Measurements from ENCODE around the gene CASP10. TPM values are rescaled to one million over a fixed set of nuclear protein-coding genes. Genes with fewer than 3 reads are reported as not detected.

The CASP10 gene
- total and polyA plus RNA-seq, 2 of the 4 experiments (the other 2 are of a cell fraction), result 0.12 to 0.90 TPM

DNA sequence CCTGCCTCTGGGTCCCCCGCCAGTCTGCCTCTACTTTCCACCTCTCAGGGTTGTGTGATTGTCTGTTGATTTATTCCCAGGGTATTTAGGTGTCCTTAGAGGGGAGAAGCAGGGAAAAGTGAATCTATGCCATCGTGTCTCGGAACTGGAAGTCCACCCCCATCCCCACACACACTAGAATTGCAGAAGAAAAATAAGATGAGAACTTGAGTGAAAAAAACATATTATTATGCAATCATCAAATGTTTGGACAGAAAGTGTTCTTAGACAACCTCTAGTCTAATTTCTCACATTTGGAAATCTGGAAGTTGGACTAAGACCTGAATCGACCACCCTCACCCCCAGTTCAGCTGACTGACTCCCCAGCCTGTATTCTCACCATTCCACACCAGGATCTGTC is 63.3 kb downstream of the CASP10 start:
- no TSS peak for BruUV-seq (replicated peaks)
- DNase-seq (no peak), ATAC-seq (ENCODE audit: low read depth) (no peak)
- in situ Hi-C loops (cut with MboI; ENCODE audit: low sequenced_read_pairs), result loop anchor here (5.0 to 25.0 kb wide), 2 partner anchors 116 to 366 kb away; a partner anchor contains a TSS
- no peaks in the 10 kb centered on the region for H3K27me3 ChIP-seq (ENCODE audit: control insufficient read depth, insufficient read depth, low read length)
- no peak overlapping the region for H3K14ac ChIP-seq (replicated peaks; ENCODE audit: low read depth, low read length)
- H3K9me1 ChIP-seq (ENCODE audit: insufficient read depth, low read length), result peaks cover 3% of the 10 kb centered on the region; the same call in 1 of the 2 replicates
- no peak overlapping the region for H3K18ac ChIP-seq (ENCODE audit: low read depth, low read length)
- no peak overlapping the region for H2AFZ ChIP-seq (replicated peaks; ENCODE audit: low read length, poor library complexity)
- intact Hi-C loops (cut with micrococcal nuclease), result no loop called here
- no peak overlapping the region for H2BK20ac ChIP-seq (ENCODE audit: low read depth, low read length)
- no peak overlapping the region for H2AK9ac ChIP-seq (replicated peaks; ENCODE audit: low read depth, low read length, poor library complexity)
- peaks cover 5% of the 10 kb centered on the region for H3K9me3 ChIP-seq (ENCODE audit: control insufficient read depth, insufficient read depth, low read length)
- no peaks in the 10 kb centered on the region for H3K79me1 ChIP-seq (ENCODE audit: low read depth in 1 of 2, low read length in 2 of 2)
- peak; percentile 36; the same call in 1 of the 2 replicates for TF ChIP-seq CEBPB (IDR thresholded peaks at IDR 0.05; ENCODE audit: low read depth, low read length)
- no peak for TF ChIP-seq MAZ (IDR thresholded peaks at IDR 0.05; ENCODE audit: borderline replicate concordance, low read depth, low read length)
- CTCF ChIA-PET, result no interaction called here
- H3K9ac ChIP-seq (ENCODE audit: low read depth, low read length), result no peak overlapping the region
- no peak overlapping the region for H3K4me2 ChIP-seq (ENCODE audit: low read depth, low read length)
- no peak overlapping the region for H4K8ac ChIP-seq (ENCODE audit: low read depth in 2 of 2, low read length in 2 of 2)
- no peak overlapping the region for H2AK5ac ChIP-seq (ENCODE audit: low read depth, low read length)
- H3K56ac ChIP-seq (ENCODE audit: extremely low read depth, insufficient read depth, low read length), result no peak overlapping the region
- peaks cover 2% of the 10 kb centered on the region; the same call in 1 of the 2 replicates for H3K4me1 ChIP-seq (ENCODE audit: control insufficient read depth, insufficient read depth, low read length)
- no peak overlapping the region for H3K4me3 ChIP-seq (ENCODE audit: insufficient read depth, low read depth, low read length)
- H3K27ac ChIP-seq (ENCODE audit: insufficient read depth, low read length), result no peak overlapping the region
- H4K91ac ChIP-seq (ENCODE audit: insufficient read depth, low read depth, low read length), result no peak overlapping the region
- no peaks in the 10 kb centered on the region for H4K20me1 ChIP-seq (ENCODE audit: insufficient read depth, low read length)
- no peak overlapping the region for H2BK15ac ChIP-seq (ENCODE audit: low read depth, low read length)
- no peak overlapping the region for H3K4ac ChIP-seq (ENCODE audit: low read depth, low read length)
- no peak overlapping the region for H3K23ac ChIP-seq (ENCODE audit: low read depth, low read length)
- POLR2A ChIA-PET (ENCODE audit: unreplicated experiment), result no interaction called here
- no peak overlapping the region for H2BK120ac ChIP-seq (ENCODE audit: low read depth, low read length)
- no peak overlapping the region for H2BK5ac ChIP-seq (ENCODE audit: low read depth, low read length, poor library complexity, severe bottlenecking)
- H4K5ac ChIP-seq (ENCODE audit: low read depth, low read length), result no peak overlapping the region
- dilution Hi-C loops (cut with HindIII; ENCODE audit: low sequenced_read_pairs, unreplicated experiment), result no loop called here
- H3K36me3 ChIP-seq (ENCODE audit: control insufficient read depth, insufficient read depth, low read length), result no peaks in the 10 kb centered on the region
- no CpG with 5 or more reads among the region's 4 CpGs for WGBS, 2 experiments (ENCODE audit: extremely low coverage in 2 of 2, insufficient read length in 1 of 2)

Measured in IMR-90 (cell line).